HG02759 (cell line): ENCODE results near the gene DGKK.

Experiments used
- ATAC-seq: cut with Tn5 transposase; IDR thresholded peaks from one replicate; pipeline ENCODE4 v1.9.1; 2021; ENCODE audit warnings: mild to moderate bottlenecking, moderate library complexity; ENCODE audit not compliant: unreplicated experiment

The DGKK gene

GRCh38 chrX:50470103-50471031, at the start of gene DGKK:
DGKK (minus strand) TSS chrX:50470825; CDS start chrX:50470678, 147 bp downstream.
- ATAC-seq = no peak

DNA sequence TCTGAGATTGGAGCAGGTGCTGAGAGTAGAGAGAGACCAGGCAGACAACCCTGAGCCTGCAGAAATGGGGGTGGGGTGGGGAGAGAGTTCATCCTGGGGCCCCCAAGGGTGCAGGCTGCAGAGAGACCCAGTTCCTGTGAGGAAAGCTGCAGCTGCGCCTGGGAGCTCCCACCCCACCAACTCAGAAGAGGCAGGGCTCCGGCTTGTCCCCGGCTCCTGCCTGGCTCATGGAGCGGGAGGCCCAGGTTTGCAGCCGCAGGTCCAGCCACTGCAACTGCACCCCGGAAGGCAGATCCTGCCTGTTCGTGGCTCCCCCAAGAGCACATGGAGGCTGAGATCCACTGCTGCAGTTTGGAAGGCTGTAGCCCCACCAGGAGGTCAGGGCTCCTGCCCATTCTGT, 44.2 kb upstream of the DGKK start:
- ATAC-seq = no peak

- ATAC-seq = no peak
Observed at GRCh38 chrX:50497114-50497513, 26.5 kb upstream of the DGKK start.

DNA sequence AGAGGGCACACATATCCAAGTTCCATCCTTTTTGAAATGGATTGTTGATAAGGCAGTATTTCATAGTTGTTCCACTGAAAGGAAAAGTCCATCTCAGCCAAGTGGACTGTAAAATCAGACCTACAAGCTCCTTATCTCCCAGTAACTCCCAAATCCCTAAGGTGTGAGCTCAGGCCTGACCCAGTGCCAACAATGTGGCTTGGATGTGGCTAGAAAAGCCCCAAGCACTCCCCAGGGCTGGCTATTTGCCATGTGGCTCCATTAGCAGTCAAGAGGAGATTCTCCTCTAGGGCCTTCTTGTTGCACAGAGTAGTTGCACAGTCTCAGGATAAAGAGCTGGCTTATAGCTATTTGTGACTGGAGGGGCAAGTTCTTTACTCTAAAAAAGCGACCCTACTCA, 25.0 kb upstream of the DGKK start:
- ATAC-seq = no peak

GRCh38 chrX:50492720-50493119, 22.1 kb upstream of the DGKK start:
- ATAC-seq = no peak

DNA sequence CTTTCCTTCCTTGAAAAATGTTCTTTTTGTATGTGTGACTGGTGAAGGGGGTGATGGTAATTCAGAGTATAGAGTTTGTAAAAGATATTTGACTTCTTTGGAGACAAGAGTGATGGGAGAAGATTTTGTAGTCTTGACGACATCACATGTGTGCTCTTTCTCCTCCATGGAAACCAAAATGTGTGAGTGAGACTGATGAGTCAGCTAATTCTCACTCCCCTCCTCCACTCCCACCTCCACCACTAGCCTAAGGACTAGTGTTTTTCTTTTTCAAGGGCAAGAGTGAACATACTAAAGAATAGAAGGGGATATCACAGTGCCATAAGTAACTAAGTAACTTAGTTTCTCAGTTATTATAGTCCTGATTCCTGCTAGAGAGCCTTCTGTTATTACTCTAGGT, 14.0 kb upstream of the DGKK start:
- ATAC-seq = no peak

DNA sequence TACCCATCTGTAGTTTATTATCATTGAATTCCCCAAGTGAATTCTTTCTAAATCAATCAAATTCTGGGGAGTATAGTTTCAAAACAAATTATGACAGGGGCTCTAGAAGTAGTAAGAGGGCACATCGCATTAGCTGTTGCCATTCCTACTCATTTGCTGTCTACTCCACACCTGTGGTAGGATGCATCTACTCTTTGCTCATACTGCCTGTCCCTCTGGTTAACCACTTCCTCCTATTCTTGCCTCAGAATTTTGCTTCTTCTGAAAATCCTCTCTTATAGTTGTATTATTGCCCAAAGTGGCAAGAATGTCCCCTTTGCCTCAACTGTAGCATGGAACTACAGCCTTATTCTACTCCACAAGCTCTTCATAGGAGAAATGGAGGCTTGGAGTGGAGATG, 12.7 kb upstream of the DGKK start:
- no peak for ATAC-seq

- ATAC-seq = no peak
Observed at GRCh38 chrX:50475208-50475607, 4.6 kb upstream of the DGKK start.

- no peak for ATAC-seq
Observed at GRCh38 chrX:50471390-50471789, 765 bp upstream of the DGKK start.

DNA sequence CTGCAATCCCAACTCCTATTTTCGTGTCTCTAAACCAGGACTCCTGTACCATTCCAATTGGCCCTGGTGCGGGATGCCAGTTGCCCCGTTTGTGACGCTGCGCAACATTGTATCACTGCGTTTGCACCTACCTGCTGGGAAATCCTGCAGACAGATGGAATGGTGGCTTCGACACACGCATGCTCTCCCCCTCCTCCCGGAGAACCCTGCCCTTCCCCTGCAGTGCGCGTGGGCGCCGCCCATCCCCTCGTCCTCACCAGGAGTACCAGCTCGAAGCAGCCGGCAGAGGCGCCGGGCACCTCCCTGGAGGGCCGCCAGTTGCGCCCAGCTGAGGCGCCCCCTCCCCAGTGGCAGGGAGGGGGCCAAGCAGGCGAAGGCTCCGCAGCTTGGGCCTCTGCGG, 1.4 kb downstream of the DGKK start:
- no peak for ATAC-seq

- no peak for ATAC-seq
Observed at GRCh38 chrX:50459615-50460014, 11.0 kb downstream of the DGKK start.

DNA sequence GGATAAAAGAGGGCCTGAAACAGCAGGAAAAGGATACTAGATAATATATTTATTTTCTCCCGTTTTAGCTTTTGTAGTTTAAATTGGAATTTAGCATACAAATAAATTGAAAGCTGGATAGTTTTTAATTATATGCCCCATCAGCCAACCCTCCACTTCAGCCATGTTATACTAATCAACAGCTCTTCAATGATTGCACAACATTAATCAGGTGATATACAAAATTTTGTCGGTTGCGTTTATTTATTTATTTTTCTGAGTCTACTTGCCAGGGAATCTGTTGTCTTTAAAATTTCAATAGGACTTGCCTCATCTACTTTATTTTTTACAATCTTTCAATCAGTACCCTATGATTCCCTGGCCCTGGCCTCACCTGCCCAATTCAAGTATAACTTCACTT, 12.1 kb downstream of the DGKK start:
- ATAC-seq = no peak

GRCh38 chrX:50456712-50457484, 13.7 kb downstream of the DGKK start:
- no peak for ATAC-seq

DNA sequence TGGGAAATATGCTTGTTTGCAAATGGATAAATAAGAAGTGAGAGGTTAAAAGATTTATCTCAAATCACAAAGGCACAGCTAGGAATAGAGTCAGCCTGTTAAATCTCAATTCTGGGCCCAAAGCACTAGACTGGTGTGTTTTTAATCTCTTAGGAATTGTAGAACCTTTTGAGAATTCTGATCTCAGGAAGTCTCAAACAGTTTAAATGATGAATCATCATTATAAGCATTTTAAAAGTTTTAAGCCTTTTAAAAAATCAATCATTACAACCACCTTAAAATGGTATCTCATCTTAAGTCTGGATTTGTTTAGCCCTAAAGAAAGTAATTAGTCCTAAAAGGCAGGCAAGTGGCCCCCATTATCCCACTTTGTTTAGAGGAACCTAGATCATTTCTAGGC, 17.8 kb downstream of the DGKK start:
- ATAC-seq = no peak

GRCh38 chrX:50450324-50450723, 20.3 kb downstream of the DGKK start:
- no peak for ATAC-seq

DNA sequence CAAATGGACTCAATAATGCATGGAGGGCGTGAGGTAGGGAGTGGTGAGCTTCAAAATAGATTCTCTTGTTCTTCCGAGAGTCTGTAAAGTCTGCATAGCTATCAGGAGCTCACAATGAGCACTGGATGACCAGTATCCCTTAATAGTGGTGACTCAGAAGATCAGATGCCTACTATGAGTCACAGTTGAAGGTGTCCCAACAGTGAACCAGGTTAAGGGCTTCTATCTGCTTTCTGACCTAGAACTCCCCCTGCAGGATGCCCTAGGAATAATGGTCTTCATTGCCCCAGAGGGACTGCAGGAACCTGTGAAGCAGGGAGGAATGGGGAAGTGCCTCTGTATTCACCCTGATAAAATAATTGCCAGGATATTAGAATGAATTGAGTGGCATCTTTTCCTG, 22.1 kb downstream of the DGKK start:
- no peak for ATAC-seq

DNA sequence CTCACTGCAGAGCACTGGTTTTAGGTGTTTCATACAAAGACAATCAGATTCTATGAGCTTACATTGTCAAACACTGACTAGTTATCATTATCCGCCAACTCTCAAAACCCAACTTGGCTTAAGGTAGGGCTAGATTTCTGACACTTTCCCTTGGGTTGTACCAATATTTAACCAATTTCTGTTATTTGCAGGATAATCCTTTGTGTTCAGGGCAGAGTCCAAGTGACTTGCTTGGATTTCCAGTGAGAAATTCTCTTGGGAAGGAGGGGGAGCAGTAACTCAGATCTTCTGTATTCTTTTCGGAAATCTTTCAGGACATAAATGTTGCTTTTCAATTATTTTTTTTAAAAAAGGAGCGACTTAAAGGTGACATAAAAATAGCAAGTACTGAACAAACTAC, 23.1 kb downstream of the DGKK start:
- no peak for ATAC-seq

- ATAC-seq = no peak
Observed at GRCh38 chrX:50442426-50443116, 28.1 kb downstream of the DGKK start.

GRCh38 chrX:50436797-50437196, 33.8 kb downstream of the DGKK start:
- no peak for ATAC-seq

GRCh38 chrX:50432829-50433289, 37.8 kb downstream of the DGKK start:
- no peak for ATAC-seq

DNA sequence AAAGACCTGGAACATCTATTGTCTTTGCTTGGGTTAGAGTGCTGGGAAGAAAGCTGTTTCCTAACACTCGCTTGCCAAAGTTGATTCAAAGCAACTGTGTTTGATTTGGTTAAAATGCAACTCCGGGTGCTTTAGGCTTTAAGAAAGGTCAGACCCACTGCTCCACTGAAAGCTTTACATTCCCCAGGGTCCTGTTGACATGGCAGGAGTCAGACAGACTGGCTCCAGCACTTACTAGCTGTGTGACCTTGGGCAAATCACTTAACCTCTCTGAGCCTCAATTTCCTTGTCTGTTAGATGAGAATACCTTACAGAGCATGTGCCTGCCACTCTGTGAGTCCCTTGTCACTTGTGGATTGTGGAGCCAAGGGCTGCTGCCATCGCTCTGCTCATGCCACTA, 39.0 kb downstream of the DGKK start:
- ATAC-seq = no peak
